NCI-H446 (cell line): ENCODE data around the gene COBL.

Experiments used
- DNase-seq, 2 experiments: peaks; one replicate each; lab custom pipeline; 2025; lab: John Stamatoyannopoulos, UW

COBL gene

GRCh38 chr7:51077316-51077986 is 239.2 kb downstream of the COBL start:
- no peak for DNase-seq

GRCh38 chr7:51075681-51076580 is 240.7 kb downstream of the COBL start:
- peak in 1 of 2 experiments; percentile 47 for DNase-seq

GRCh38 chr7:51073171-51073570 is 243.4 kb downstream of the COBL start:
- no peak for DNase-seq

GRCh38 chr7:51072281-51072680 is 244.3 kb downstream of the COBL start:
- DNase-seq = no peak

GRCh38 chr7:51071427-51071826 is 245.2 kb downstream of the COBL start:
- DNase-seq = no peak

GRCh38 chr7:51070151-51070550 is 246.5 kb downstream of the COBL start:
- DNase-seq = no peak

- DNase-seq = peak; percentile 25 to 62
These were observed 247.1 kb downstream of the COBL start for GRCh38 chr7:51069411-51070083.

GRCh38 chr7:51068401-51068800 is 248.2 kb downstream of the COBL start:
- DNase-seq = no peak

- DNase-seq = peak; percentile 44 to 76
These were observed 248.9 kb downstream of the COBL start for GRCh38 chr7:51067757-51068156.

GRCh38 chr7:51067258-51067657 is 249.4 kb downstream of the COBL start:
- DNase-seq = no peak

- peak in 1 of 2 experiments; percentile 17 for DNase-seq
These were observed 250.2 kb downstream of the COBL start for GRCh38 chr7:51066405-51066882.

- DNase-seq = no peak
These were observed 250.8 kb downstream of the COBL start for GRCh38 chr7:51065766-51066165.

GRCh38 chr7:51064688-51065087 is 251.9 kb downstream of the COBL start:
- no peak for DNase-seq

GRCh38 chr7:51062222-51062987 is 254.2 kb downstream of the COBL start:
- DNase-seq = no peak

GRCh38 chr7:51060536-51060935 is 256.1 kb downstream of the COBL start:
- DNase-seq = no peak

- DNase-seq = no peak
These were observed 257.0 kb downstream of the COBL start for GRCh38 chr7:51059504-51060142.

GRCh38 chr7:51058764-51059163 is 257.8 kb downstream of the COBL start:
- DNase-seq = no peak

- DNase-seq = no peak
These were observed 261.4 kb downstream of the COBL start for GRCh38 chr7:51055039-51055840.

- DNase-seq = no peak
These were observed 262.4 kb downstream of the COBL start for GRCh38 chr7:51054231-51054630.

GRCh38 chr7:51053160-51053925 is 263.3 kb downstream of the COBL start:
- no peak for DNase-seq
